RWPE2 (cell line): ENCODE data around the gene LILRB3.
"Not testable (repeated sequence)": the region's sequence is repeated elsewhere in the genome, so short reads cannot be mapped to it uniquely, and the experiment has no call there.

Experiments used
- ATAC-seq: fragments of 200-7000 bp; cut with Tn5 transposase; 3 replicates; pipeline ENCODE4 v1.9.1; 2021; ENCODE audit warnings: low read depth
- DNase-seq: peaks from one replicate; pipeline ENCODE4 v3.0.0-alpha.2; 2020; ENCODE audit warnings: low spot score
- H3K27ac ChIP-seq: fragments of 450-650 bp; 2 replicates; pipeline ENCODE4 v1.5.1; 2017; ENCODE audit warnings: mild to moderate bottlenecking; ENCODE audit not compliant: poor library complexity, severe bottlenecking
- H3K27me3 ChIP-seq: fragments of 250-450 bp; sonication (Bioruptor Pico); 2 replicates; pipeline ENCODE4 v1.5.1; 2021; ENCODE audit warnings: mild to moderate bottlenecking, moderate library complexity; ENCODE audit not compliant: insufficient read depth, poor library complexity, severe bottlenecking
- H3K36me3 ChIP-seq: fragments of 250-450 bp; sonication (Bioruptor Pico); 2 replicates; pipeline ENCODE4 v1.5.1; 2020; ENCODE audit warnings: low read depth, mild to moderate bottlenecking, moderate library complexity
- H3K4me1 ChIP-seq: fragments of 250-450 bp; sonication (Bioruptor Pico); 2 replicates; pipeline ENCODE4 v1.5.1; 2021; ENCODE audit warnings: mild to moderate bottlenecking, moderate library complexity; ENCODE audit not compliant: insufficient read depth, poor library complexity, severe bottlenecking
- H3K4me3 ChIP-seq: fragments of 250-450 bp; sonication (Bioruptor Pico); 2 replicates; pipeline ENCODE4 v1.5.1; 2021; ENCODE audit warnings: mild to moderate bottlenecking, moderate library complexity; ENCODE audit not compliant: severe bottlenecking
- H3K9me3 ChIP-seq: fragments of 250-450 bp; sonication (Bioruptor Pico); 2 replicates; pipeline ENCODE4 v1.5.1; 2021; ENCODE audit warnings: mild to moderate bottlenecking, moderate library complexity; ENCODE audit not compliant: severe bottlenecking
- CTCF ChIP-seq: fragments of 450-650 bp; IDR thresholded peaks from one replicate; pipeline ENCODE4 v1.5.1; 2017; ENCODE audit warnings: mild to moderate bottlenecking, moderate library complexity; ENCODE audit not compliant: poor library complexity, severe bottlenecking

The LILRB3 gene

GRCh38 chr19:54207676-54207982 lies 15.2 kb downstream of the LILRB3 start:
- DNase-seq (no peak), ATAC-seq (no peak)
- H3K4me3 ChIP-seq = no peak overlapping the region
- peaks cover 71% of the 10 kb centered on the region for H3K36me3 ChIP-seq
- TF ChIP-seq CTCF = no peak
- H3K27me3 ChIP-seq = no peaks in the 10 kb centered on the region
- H3K27ac ChIP-seq = peak overlapping the region; percentile 50
- peaks cover 30% of the 10 kb centered on the region for H3K4me1 ChIP-seq
- H3K9me3 ChIP-seq = no peaks in the 10 kb centered on the region

- Histone ChIP-seq H3K4me1 (peaks cover 34% of the 10 kb centered on the region), H3K36me3 (peaks cover 73% of the 10 kb centered on the region)
- H3K9me3 ChIP-seq, ATAC-seq, H3K27me3 ChIP-seq, DNase-seq, H3K27ac ChIP-seq, H3K4me3 ChIP-seq: not testable (repeated sequence)
Observed at GRCh38 chr19:54207193-54207592, 15.6 kb downstream of the LILRB3 start.

- no peak overlapping the region for H3K4me3 ChIP-seq
- peaks cover 38% of the 10 kb centered on the region for H3K4me1 ChIP-seq
- no peak overlapping the region for H3K27ac ChIP-seq
- ATAC-seq = no peak
- TF ChIP-seq CTCF = no peak
- H3K9me3 ChIP-seq = no peaks in the 10 kb centered on the region
- DNase-seq = no peak
- H3K36me3 ChIP-seq = peaks cover 76% of the 10 kb centered on the region
- no peaks in the 10 kb centered on the region for H3K27me3 ChIP-seq
Observed at GRCh38 chr19:54206831-54207177, 16.0 kb downstream of the LILRB3 start.

- no peak for TF ChIP-seq CTCF
Observed at GRCh38 chr19:54206030-54206830, 16.6 kb downstream of the LILRB3 start.

DNA sequence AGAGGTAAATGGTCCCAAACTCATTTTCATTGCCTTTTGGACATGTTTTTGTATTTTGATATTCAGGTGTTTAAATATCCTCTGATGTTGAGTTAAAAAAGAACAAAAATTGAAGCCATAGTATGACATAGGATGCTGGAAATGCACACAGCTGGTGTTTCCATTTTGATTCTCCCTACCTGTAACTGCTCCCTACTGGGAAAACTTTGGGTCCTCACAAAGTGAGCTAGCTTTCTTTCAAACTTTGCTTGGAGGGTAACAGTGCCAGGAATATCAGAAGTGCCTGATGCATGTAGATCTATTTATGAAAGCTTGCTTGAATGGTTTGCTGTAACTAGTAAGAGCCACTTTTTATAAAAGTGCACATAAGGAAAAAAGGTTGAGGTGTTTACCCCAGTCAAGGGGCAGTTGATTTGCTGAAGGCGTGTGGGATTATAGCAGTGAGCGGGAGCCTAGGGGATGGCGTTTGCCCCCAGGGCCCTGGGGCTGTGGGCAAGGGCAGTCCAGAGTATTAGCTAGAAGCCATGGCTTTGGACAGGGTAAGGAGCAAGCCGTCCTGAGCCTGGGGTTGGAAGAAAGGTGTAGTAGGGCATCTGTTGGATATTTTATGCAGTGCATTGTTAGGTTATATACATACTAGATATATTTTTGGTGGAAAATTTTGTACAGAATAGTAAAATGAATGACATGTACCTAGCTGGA lies 17.9 kb downstream of the LILRB3 start:
- H3K36me3 ChIP-seq = peaks cover 76% of the 10 kb centered on the region
- peaks cover 38% of the 10 kb centered on the region for H3K4me1 ChIP-seq
- DNase-seq = no peak
- no peak overlapping the region for H3K4me3 ChIP-seq
- H3K27ac ChIP-seq = peak overlapping the region; percentile 5
- TF ChIP-seq CTCF = no peak
- no peak for ATAC-seq
- H3K27me3 ChIP-seq = no peaks in the 10 kb centered on the region
- no peaks in the 10 kb centered on the region for H3K9me3 ChIP-seq

More at GRCh38 chr19:54206030-54206830, 16.6 kb downstream of the LILRB3 start:
- no peak for ATAC-seq
- no peak for DNase-seq
- peaks cover 38% of the 10 kb centered on the region for H3K4me1 ChIP-seq
- H3K36me3 ChIP-seq = peaks cover 82% of the 10 kb centered on the region
- H3K4me3 ChIP-seq = no peak overlapping the region
- no peaks in the 10 kb centered on the region for H3K27me3 ChIP-seq
- no peaks in the 10 kb centered on the region for H3K9me3 ChIP-seq
- H3K27ac ChIP-seq = no peak overlapping the region
